Keratinocyte (primary cell): ENCODE data around the gene TLN1. TPM values are rescaled to one million over a fixed set of nuclear protein-coding genes. Genes with fewer than 3 reads are reported as not detected.

Source experiments
- DNase-seq: peaks from one replicate; pipeline ENCODE4 v3.0.0-alpha.2; 2011; ENCODE audit warnings: low read depth, missing footprints, low spot score
- FAIRE-seq: peaks from 2 replicates; lab custom pipeline; 2011; peaks lifted over from hg19 to GRCh38; lab: Jason Lieb, UNC
- H2AFZ ChIP-seq: 2 replicates; pipeline ENCODE4 v1.6.0; 2012; ENCODE audit warnings: low read length, control low read depth, inconsistent platforms; ENCODE audit not compliant: control insufficient read depth
- H3K27ac ChIP-seq: 2 replicates; pipeline ENCODE4 v1.5.1; 2011; ENCODE audit warnings: low read length; ENCODE audit not compliant: control insufficient read depth, insufficient read depth
- H3K27me3 ChIP-seq: 3 replicates; pipeline ENCODE4 v1.6.0; 2011; ENCODE audit warnings: low read length; ENCODE audit not compliant: control insufficient read depth, insufficient read depth; ENCODE audit errors: extremely low read depth
- H3K36me3 ChIP-seq, 2 experiments: 2 replicates in 1 of 2; 3 replicates in 1 of 2; pipeline ENCODE4 v1.5.1; 2011; ENCODE audit warnings: low read length in 2 of 2, mild to moderate bottlenecking in 1 of 2; ENCODE audit not compliant: control insufficient read depth in 2 of 2, insufficient read depth in 2 of 2; ENCODE audit errors: extremely low read depth in 1 of 2
- H3K4me1 ChIP-seq: 3 replicates; pipeline ENCODE4 v1.5.1; 2011; ENCODE audit warnings: low read length; ENCODE audit not compliant: control insufficient read depth, insufficient read depth; ENCODE audit errors: extremely low read depth
- H3K4me2 ChIP-seq: 3 replicates; pipeline ENCODE4 v1.6.0; 2011; ENCODE audit warnings: low read depth, low read length; ENCODE audit not compliant: control insufficient read depth, insufficient read depth; ENCODE audit errors: extremely low read depth
- H3K4me3 ChIP-seq, 3 experiments: fragments of 200-600 bp in 1 of 3; sonication (generic) in 1 of 3; 2 replicates in 2 of 3; 3 replicates in 1 of 3; pipeline ENCODE4 v1.5.1; 2011 to 2016; ENCODE audit warnings: low read length in 3 of 3, mild to moderate bottlenecking in 3 of 3, control low read depth in 2 of 3, inconsistent platforms in 1 of 3, low read depth in 1 of 3, mixed read lengths in 1 of 3, mixed run types in 1 of 3, moderate library complexity in 1 of 3; ENCODE audit not compliant: control insufficient read depth in 2 of 3, insufficient read depth in 2 of 3; ENCODE audit errors: extremely low read depth in 1 of 3
- H3K79me2 ChIP-seq: 2 replicates; pipeline ENCODE4 v1.6.0; 2012; ENCODE audit warnings: low read length; ENCODE audit not compliant: control insufficient read depth, insufficient read depth
- H3K9ac ChIP-seq: 3 replicates; pipeline ENCODE4 v1.6.0; 2011; ENCODE audit warnings: low read length; ENCODE audit not compliant: control insufficient read depth, insufficient read depth; ENCODE audit errors: extremely low read depth
- H3K9me1 ChIP-seq: 3 replicates; pipeline ENCODE4 v1.6.0; 2011; ENCODE audit warnings: low read length; ENCODE audit not compliant: control insufficient read depth, insufficient read depth; ENCODE audit errors: extremely low read depth
- H3K9me3 ChIP-seq: 2 replicates; pipeline ENCODE4 v1.5.1; 2012; ENCODE audit warnings: low read depth, low read length; ENCODE audit not compliant: control insufficient read depth
- H4K20me1 ChIP-seq: 3 replicates; pipeline ENCODE4 v1.6.0; 2011; ENCODE audit warnings: low read length; ENCODE audit not compliant: control insufficient read depth, insufficient read depth; ENCODE audit errors: extremely low read depth
- EZH2 ChIP-seq: IDR thresholded peaks from one replicate; pipeline ENCODE4 v1.6.1; 2012; ENCODE audit warnings: inconsistent platforms, mild to moderate bottlenecking, low read length, moderate library complexity
- dilution Hi-C: fragments of 300-500 bp; cut with MboI; formaldehyde crosslinking; loops from one replicate; pipeline ENCODE4 v1.7.0; 2020; ENCODE audit warnings: low sequenced_read_pairs; ENCODE audit not compliant: extremely low pct_ligation_motif_present
- polyA plus RNA-seq, 5 experiments: library from polyadenylated mRNA; depleted of rRNA in 3 of 5; stranded (reverse) in 3 of 5; stranded (forward) in 1 of 5; unstranded in 1 of 5; fragments of >200 nt; gene quantifications; 1 replicate in 1 of 5; 2 replicates in 3 of 5; 3 replicates in 1 of 5; pipeline versions ENCODE4 v1.2.1 to v1.2.3, GENCODE V29; 2011 to 2012; ENCODE audit warnings: missing spikeins in 2 of 5, low read depth in 1 of 5, low replicate concordance in 1 of 5
- TF ChIP-seq, protein P1 (sequence below), 3 experiments: IDR thresholded peaks in 1 of 3; conservative IDR thresholded peaks in 1 of 3; optimal IDR thresholded peaks in 1 of 3; 2 replicates in 2 of 3; 3 replicates in 1 of 3; pipeline versions ENCODE3 to v1.5.1; 2011; ENCODE audit warnings: low read length in 3 of 3, mild to moderate bottlenecking in 3 of 3, moderate library complexity in 2 of 3, control low read depth in 1 of 3, inconsistent platforms in 1 of 3; ENCODE audit not compliant: insufficient read depth in 2 of 3; ENCODE audit errors: extremely low read depth in 1 of 3

Gene TLN1
- polyA plus RNA-seq, 1 donor (not counting 4 experiments of a cell fraction or from before 2014, with no cell fraction given): 53.0 TPM

DNA sequence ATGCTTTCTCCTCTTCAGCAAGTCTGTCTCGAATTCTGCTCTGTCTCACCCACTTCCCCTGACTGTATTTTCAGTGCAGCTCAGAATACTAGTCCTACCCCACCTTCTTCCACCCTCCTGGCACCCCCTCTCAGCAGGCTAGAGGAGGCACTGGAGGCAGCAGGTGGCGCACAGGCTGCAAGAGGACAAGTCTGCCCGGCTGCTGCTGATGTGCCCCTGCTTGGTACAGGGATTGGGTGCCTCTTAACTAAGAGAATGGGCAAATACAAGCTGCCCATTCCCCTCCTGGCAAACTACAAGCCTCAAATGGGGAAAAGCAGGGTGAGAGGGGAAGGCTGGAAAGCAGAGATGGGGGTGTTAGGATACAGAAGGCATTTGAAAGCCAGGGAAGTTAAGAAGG lies 5.1 kb downstream of the TLN1 start:
- FAIRE-seq (no peak), DNase-seq (no peak)
- Histone ChIP-seq H3K27me3 (no peaks in the 10 kb centered on the region), H3K79me2 (peaks cover 63% of the 10 kb centered on the region), H2AFZ (no peak overlapping the region), H3K4me1 (peaks cover 36% of the 10 kb centered on the region), H3K9ac (no peak overlapping the region), H3K4me2 (no peak overlapping the region), H3K4me3 (no peak overlapping the region), H3K36me3 (peaks cover 31 to 34% of the 10 kb centered on the region in 2 experiments), H3K27ac (no peak overlapping the region), H3K9me1 (peaks cover 7% of the 10 kb centered on the region), H3K9me3 (no peaks in the 10 kb centered on the region), H4K20me1 (peaks cover 26% of the 10 kb centered on the region)
- dilution Hi-C loops: no loop called here
- no peak for TF ChIP-seq EZH2
- TF ChIP-seq, protein P1, sequence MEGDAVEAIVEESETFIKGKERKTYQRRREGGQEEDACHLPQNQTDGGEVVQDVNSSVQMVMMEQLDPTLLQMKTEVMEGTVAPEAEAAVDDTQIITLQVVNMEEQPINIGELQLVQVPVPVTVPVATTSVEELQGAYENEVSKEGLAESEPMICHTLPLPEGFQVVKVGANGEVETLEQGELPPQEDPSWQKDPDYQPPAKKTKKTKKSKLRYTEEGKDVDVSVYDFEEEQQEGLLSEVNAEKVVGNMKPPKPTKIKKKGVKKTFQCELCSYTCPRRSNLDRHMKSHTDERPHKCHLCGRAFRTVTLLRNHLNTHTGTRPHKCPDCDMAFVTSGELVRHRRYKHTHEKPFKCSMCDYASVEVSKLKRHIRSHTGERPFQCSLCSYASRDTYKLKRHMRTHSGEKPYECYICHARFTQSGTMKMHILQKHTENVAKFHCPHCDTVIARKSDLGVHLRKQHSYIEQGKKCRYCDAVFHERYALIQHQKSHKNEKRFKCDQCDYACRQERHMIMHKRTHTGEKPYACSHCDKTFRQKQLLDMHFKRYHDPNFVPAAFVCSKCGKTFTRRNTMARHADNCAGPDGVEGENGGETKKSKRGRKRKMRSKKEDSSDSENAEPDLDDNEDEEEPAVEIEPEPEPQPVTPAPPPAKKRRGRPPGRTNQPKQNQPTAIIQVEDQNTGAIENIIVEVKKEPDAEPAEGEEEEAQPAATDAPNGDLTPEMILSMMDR (optimal IDR thresholded peaks at IDR 0.05 in 1 of 3, IDR thresholded peaks at IDR 0.05 in 1 of 3, conservative IDR thresholded peaks at IDR 0.05 in 1 of 3; ENCODE audit: extremely low read depth in 1 of 3, insufficient read depth in 2 of 3, low read length in 3 of 3): peak in 1 of 3 experiments; percentile 30

DNA sequence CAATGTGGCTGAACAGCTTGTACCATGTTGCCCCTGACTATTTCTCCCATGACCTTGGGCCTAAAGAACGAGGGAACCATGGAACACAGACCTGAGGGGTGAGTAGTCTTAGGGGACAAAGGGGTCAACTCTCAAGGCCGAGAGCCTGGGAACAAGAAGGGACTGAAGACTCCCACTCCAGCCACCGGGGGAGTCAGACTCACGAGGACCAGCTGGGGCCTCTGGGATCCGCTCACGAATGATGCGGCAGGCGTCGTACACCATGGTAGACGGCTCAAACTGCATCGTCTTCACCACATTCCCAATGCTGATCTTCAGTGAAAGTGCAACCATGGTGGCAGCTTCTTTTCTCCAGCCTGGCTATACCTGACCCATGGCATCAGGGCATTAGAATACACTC lies 6.6 kb downstream of the TLN1 start:
- no peaks in the 10 kb centered on the region for H3K9me3 ChIP-seq
- peaks cover 49% of the 10 kb centered on the region for H3K79me2 ChIP-seq
- H3K4me1 ChIP-seq: peaks cover 29% of the 10 kb centered on the region
- no peaks in the 10 kb centered on the region for H3K27me3 ChIP-seq
- DNase-seq (no peak), FAIRE-seq (no peak)
- peaks cover 43 to 49% of the 10 kb centered on the region in 2 experiments for H3K36me3 ChIP-seq
- no peak for TF ChIP-seq EZH2
- TF ChIP-seq, protein P1 (optimal IDR thresholded peaks at IDR 0.05 in 1 of 3, IDR thresholded peaks at IDR 0.05 in 1 of 3, conservative IDR thresholded peaks at IDR 0.05 in 1 of 3; ENCODE audit: extremely low read depth in 1 of 3, insufficient read depth in 2 of 3, low read length in 3 of 3): no peak
- dilution Hi-C loops: no loop called here
- H3K9me1 ChIP-seq: peaks cover 7% of the 10 kb centered on the region
- no peak overlapping the region for H3K9ac ChIP-seq
- H2AFZ ChIP-seq: no peak overlapping the region
- no peak overlapping the region for H3K27ac ChIP-seq
- peaks cover 26% of the 10 kb centered on the region for H4K20me1 ChIP-seq
- no peak overlapping the region for H3K4me2 ChIP-seq
- H3K4me3 ChIP-seq: no peak overlapping the region
